ENCODE results near the gene HES2.

DNA sequence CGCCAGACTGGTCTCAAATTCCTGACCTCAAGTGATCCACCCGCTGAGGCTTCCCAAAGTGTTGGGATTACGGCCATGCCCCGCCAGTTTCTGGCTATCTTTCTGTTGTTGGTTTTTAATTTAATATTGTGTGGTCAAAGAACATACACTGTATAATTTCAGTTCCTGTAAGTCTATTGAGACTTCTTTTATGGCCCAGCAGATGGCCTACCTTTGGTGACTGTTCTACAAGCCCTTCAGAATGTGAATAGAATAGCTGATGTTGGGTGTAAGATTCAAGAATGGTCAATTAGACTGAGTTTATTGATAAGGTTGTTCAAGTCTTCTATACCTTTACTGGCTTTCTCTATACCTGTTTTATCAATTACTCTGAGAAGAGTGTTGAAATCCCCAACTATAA lies 10.7 kb downstream of the HES2 start:
- no peak for TF ChIP-seq GATA2 (IDR thresholded peaks at IDR 0.05; ENCODE audit: low read depth, low read length)
- no peak for TF ChIP-seq GATA3 (IDR thresholded peaks at IDR 0.05; ENCODE audit: low read depth, low read length)
